Trophoblast cell (in vitro differentiated cells and primary cell): Measurements from ENCODE around the gene MATN4.

ENCODE experiments used
- DNase-seq, 2 donors: peaks; one replicate each; pipeline ENCODE4 v3.0.0-alpha.2; 2016
- H2AFZ ChIP-seq: 2 replicates; pipeline ENCODE4 v1.6.1; 2013; ENCODE audit warnings: low read length, moderate library complexity, mild to moderate bottlenecking; ENCODE audit not compliant: insufficient read depth, poor library complexity
- H2AK5ac ChIP-seq: 2 replicates; pipeline ENCODE4 v1.6.1; 2013; ENCODE audit warnings: mild to moderate bottlenecking, low read length
- H2BK120ac ChIP-seq: 2 replicates; pipeline ENCODE4 v1.6.1; 2013; ENCODE audit warnings: low read length, mild to moderate bottlenecking, moderate library complexity; ENCODE audit not compliant: insufficient read depth, poor library complexity
- H2BK12ac ChIP-seq: 2 replicates; pipeline ENCODE4 v1.6.1; 2013; ENCODE audit warnings: mild to moderate bottlenecking, low read length, moderate library complexity
- H2BK5ac ChIP-seq: 2 replicates; pipeline ENCODE4 v1.6.1; 2013; ENCODE audit warnings: low read length, low read depth, moderate library complexity, mild to moderate bottlenecking; ENCODE audit not compliant: poor library complexity
- H3K14ac ChIP-seq: 2 replicates; pipeline ENCODE4 v1.6.1; 2013; ENCODE audit warnings: mild to moderate bottlenecking, low read length
- H3K18ac ChIP-seq: 2 replicates; pipeline ENCODE4 v1.6.1; 2013; ENCODE audit warnings: mild to moderate bottlenecking, low read length
- H3K23ac ChIP-seq: 2 replicates; pipeline ENCODE4 v1.6.1; 2013; ENCODE audit warnings: low read length
- H3K27ac ChIP-seq: 2 replicates; pipeline ENCODE4 v1.5.1; 2013; ENCODE audit warnings: low read depth, mild to moderate bottlenecking, inconsistent platforms, low read length, moderate library complexity
- H3K27me3 ChIP-seq: 2 replicates; pipeline ENCODE4 v1.6.1; 2013; ENCODE audit warnings: inconsistent platforms, mild to moderate bottlenecking, low read length, moderate library complexity; ENCODE audit not compliant: insufficient read depth
- H3K36me3 ChIP-seq, 2 experiments: 1 replicate in 1 of 2; 2 replicates in 1 of 2; pipeline ENCODE4 v1.6.1; 2013; ENCODE audit warnings: low read length in 2 of 2, mild to moderate bottlenecking in 2 of 2, moderate library complexity in 1 of 2; ENCODE audit not compliant: insufficient read depth in 2 of 2, control insufficient read depth in 1 of 2
- H3K4ac ChIP-seq: 2 replicates; pipeline ENCODE4 v1.6.1; 2013; ENCODE audit warnings: low read depth, mild to moderate bottlenecking, low read length, moderate library complexity
- H3K4me1 ChIP-seq, 2 experiments: 1 replicate in 1 of 2; 2 replicates in 1 of 2; pipeline ENCODE4 v1.6.1; 2013; ENCODE audit warnings: low read length in 2 of 2, mild to moderate bottlenecking in 2 of 2, moderate library complexity in 1 of 2; ENCODE audit not compliant: insufficient read depth in 2 of 2, control insufficient read depth in 1 of 2
- H3K4me2 ChIP-seq: 2 replicates; pipeline ENCODE4 v1.6.1; 2013; ENCODE audit warnings: inconsistent platforms, mild to moderate bottlenecking, low read length, moderate library complexity
- H3K4me3 ChIP-seq: 2 replicates; pipeline ENCODE4 v1.5.1; 2013; ENCODE audit warnings: mild to moderate bottlenecking, low read depth, low read length, inconsistent platforms
- H3K79me1 ChIP-seq: one replicate; pipeline ENCODE4 v1.6.1; 2013; ENCODE audit warnings: low read length
- H3K79me2 ChIP-seq: 2 replicates; pipeline ENCODE4 v1.6.1; 2013; ENCODE audit warnings: low read length, mild to moderate bottlenecking; ENCODE audit not compliant: control insufficient read depth, insufficient read depth, poor library complexity
- H3K9ac ChIP-seq: 2 replicates; pipeline ENCODE4 v1.6.1; 2013; ENCODE audit warnings: mild to moderate bottlenecking, low read length
- H3K9me3 ChIP-seq: 2 replicates; pipeline ENCODE4 v1.6.1; 2013; ENCODE audit warnings: low read depth, mild to moderate bottlenecking, control low read depth, inconsistent platforms, low read length; ENCODE audit not compliant: insufficient read depth
- H4K12ac ChIP-seq: 2 replicates; pipeline ENCODE4 v1.6.1; 2013; ENCODE audit warnings: low read depth, mild to moderate bottlenecking, low read length, moderate library complexity
- H4K8ac ChIP-seq: 2 replicates; pipeline ENCODE4 v1.6.1; 2013; ENCODE audit warnings: low read depth, mild to moderate bottlenecking, low read length, moderate library complexity
- H4K91ac ChIP-seq: one replicate; pipeline ENCODE4 v1.6.1; 2013; ENCODE audit warnings: low read depth, mild to moderate bottlenecking, low read length, moderate library complexity
- WGBS: extraction: QIAGEN DNeasy Blood & Tissue Kit; methylation state at CpG from one replicate; pipeline ENCODE4 v1.1.7; 2013; ENCODE audit warnings: missing lambda C conversion rate; ENCODE audit not compliant: insufficient read length, insufficient coverage; ENCODE audit errors: extremely low coverage; 5-methylcytosine and 5-hydroxymethylcytosine counted together

The MATN4 gene

GRCh38 chr20:45257161-45257560 is 50.9 kb downstream of the MATN4 start:
- H4K12ac ChIP-seq = no peak overlapping the region
- H3K4ac ChIP-seq = no peak overlapping the region
- H3K4me1 ChIP-seq = no peaks in the 10 kb centered on the region
- no peaks in the 10 kb centered on the region for H3K9me3 ChIP-seq
- no peak for DNase-seq
- no peak overlapping the region for H3K4me3 ChIP-seq
- H3K79me2 ChIP-seq = no peaks in the 10 kb centered on the region
- H4K8ac ChIP-seq = no peak overlapping the region
- no CpG with 5 or more reads among the region's 3 CpGs for WGBS
- H2BK120ac ChIP-seq = no peak overlapping the region
- H3K23ac ChIP-seq = no peak overlapping the region
- no peaks in the 10 kb centered on the region for H3K79me1 ChIP-seq
- no peak overlapping the region for H2AFZ ChIP-seq
- no peak overlapping the region for H2BK12ac ChIP-seq
- H3K4me2 ChIP-seq = no peak overlapping the region
- no peak overlapping the region for H4K91ac ChIP-seq
- H3K9ac ChIP-seq = no peak overlapping the region
- H3K36me3 ChIP-seq = no peaks in the 10 kb centered on the region
- no peak overlapping the region for H3K27ac ChIP-seq
- no peak overlapping the region for H3K14ac ChIP-seq
- no peak overlapping the region for H3K18ac ChIP-seq
- H3K27me3 ChIP-seq = no peaks in the 10 kb centered on the region
- H2AK5ac ChIP-seq = no peak overlapping the region
- no peak overlapping the region for H2BK5ac ChIP-seq

- Histone ChIP-seq H3K14ac (no peak within 1 kb of the TSS), H3K9ac (no peak within 1 kb of the TSS), H2BK5ac (no peak within 1 kb of the TSS), H4K8ac (no peak within 1 kb of the TSS), H3K4me2 (no peak within 1 kb of the TSS), H3K4ac (no peak within 1 kb of the TSS), H4K91ac (no peak within 1 kb of the TSS), H2BK12ac (no peak within 1 kb of the TSS), H2BK120ac (no peak within 1 kb of the TSS), H3K27ac (no peak within 1 kb of the TSS), H2AK5ac (no peak within 1 kb of the TSS), H3K79me1 (no peaks in the 10 kb centered on the region), H3K79me2 (no peaks in the 10 kb centered on the region), H3K18ac (no peak within 1 kb of the TSS), H4K12ac (no peak within 1 kb of the TSS), H3K36me3 (no peaks in the 10 kb centered on the region), H2AFZ (no peak within 1 kb of the TSS), H3K9me3 (no peaks in the 10 kb centered on the region), H3K27me3 (no peaks in the 10 kb centered on the region), H3K4me1 (no peaks in the 10 kb centered on the region), H3K23ac (no peak within 1 kb of the TSS), H3K4me3 (no peak within 1 kb of the TSS)
- WGBS = no CpG with 5 or more reads among the region's 7 CpGs
- DNase-seq = peak; percentile 69 to 93
Measured at GRCh38 chr20:45254383-45255262, 53.5 kb downstream of the MATN4 start, which contains the start of gene SLPI. Gene SLPI (minus strand): TSS chr20:45254564. CDS start chr20:45254543, 21 bp downstream.

GRCh38 chr20:45253261-45253660 is 54.8 kb downstream of the MATN4 start:
- H3K18ac ChIP-seq = no peak overlapping the region

GRCh38 chr20:45251884-45252560 is 56.1 kb downstream of the MATN4 start:
- Histone ChIP-seq H3K4ac (no peak overlapping the region), H3K4me2 (no peak overlapping the region), H3K27ac (no peak overlapping the region), H3K36me3 (no peaks in the 10 kb centered on the region), H4K12ac (no peak overlapping the region), H2BK120ac (no peak overlapping the region), H3K14ac (no peak overlapping the region), H2AK5ac (no peak overlapping the region), H3K4me3 (no peak overlapping the region), H2BK5ac (no peak overlapping the region), H3K18ac (no peak overlapping the region), H3K9me3 (no peaks in the 10 kb centered on the region), H2BK12ac (no peak overlapping the region), H3K23ac (no peak overlapping the region), H4K91ac (no peak overlapping the region), H3K9ac (no peak overlapping the region), H4K8ac (no peak overlapping the region), H3K27me3 (no peaks in the 10 kb centered on the region), H3K79me2 (no peaks in the 10 kb centered on the region), H2AFZ (no peak overlapping the region), H3K79me1 (no peaks in the 10 kb centered on the region), H3K4me1 (no peaks in the 10 kb centered on the region)
- DNase-seq = no peak
- WGBS = no CpG with 5 or more reads among the region's 5 CpGs

More at GRCh38 chr20:45253261-45253660, 54.8 kb downstream of the MATN4 start:
- H2BK5ac ChIP-seq = no peak overlapping the region
- H3K4me1 ChIP-seq = no peaks in the 10 kb centered on the region
- H3K9ac ChIP-seq = no peak overlapping the region
- no peak overlapping the region for H2AK5ac ChIP-seq
- no peak overlapping the region for H2AFZ ChIP-seq
- no peak overlapping the region for H3K4ac ChIP-seq
- H2BK120ac ChIP-seq = no peak overlapping the region
- H3K14ac ChIP-seq = no peak overlapping the region
- no peak for DNase-seq
- H3K27ac ChIP-seq = no peak overlapping the region
- H3K4me2 ChIP-seq = no peak overlapping the region
- no peak overlapping the region for H3K23ac ChIP-seq
- H3K27me3 ChIP-seq = no peaks in the 10 kb centered on the region
- H3K4me3 ChIP-seq = no peak overlapping the region
- H3K9me3 ChIP-seq = no peaks in the 10 kb centered on the region
- H4K12ac ChIP-seq = no peak overlapping the region
- no peaks in the 10 kb centered on the region for H3K36me3 ChIP-seq
- no peaks in the 10 kb centered on the region for H3K79me1 ChIP-seq
- no peak overlapping the region for H2BK12ac ChIP-seq
- WGBS = no CpG with 5 or more reads among the region's 4 CpGs
- no peaks in the 10 kb centered on the region for H3K79me2 ChIP-seq
- H4K8ac ChIP-seq = no peak overlapping the region
- no peak overlapping the region for H4K91ac ChIP-seq
